AG04449 (cell line): ENCODE measurements around the gene THEM5.
"Not testable (repeated sequence)": the region's sequence is repeated elsewhere in the genome, so short reads cannot be mapped to it uniquely, and the experiment has no call there.

Experiments used
- CTCF ChIA-PET: fragments of 350-600 bp; formaldehyde crosslinking; extraction: SDS; loops from one replicate; lab custom pipeline; 2021; ENCODE audit warnings: antibody characterized with exemption; lab: Yijun Ruan, JAX
- POLR2A ChIA-PET: fragments of 400-600, 350-600 bp; formaldehyde crosslinking; extraction: SDS; loops from one replicate; lab custom pipeline; 2020; ENCODE audit warnings: antibody characterized with exemption, inconsistent platforms; lab: Yijun Ruan, JAX
- DNase-seq: peaks from one replicate; pipeline ENCODE4 v3.0.0-alpha.2; 2010; ENCODE audit warnings: low read depth, low spot score
- H3K4me3 ChIP-seq: 2 replicates; pipeline ENCODE4 v1.5.1; 2011; ENCODE audit warnings: low read depth, mild to moderate bottlenecking, control low read depth, low read length
- TF ChIP-seq, protein P1 (sequence below): IDR thresholded peaks from one replicate; pipeline ENCODE4 v1.5.1; 2011; ENCODE audit warnings: mild to moderate bottlenecking, moderate library complexity, low read length, control low read depth, inconsistent platforms; ENCODE audit not compliant: insufficient read depth; ENCODE audit errors: missing control alignments

The THEM5 gene

DNA sequence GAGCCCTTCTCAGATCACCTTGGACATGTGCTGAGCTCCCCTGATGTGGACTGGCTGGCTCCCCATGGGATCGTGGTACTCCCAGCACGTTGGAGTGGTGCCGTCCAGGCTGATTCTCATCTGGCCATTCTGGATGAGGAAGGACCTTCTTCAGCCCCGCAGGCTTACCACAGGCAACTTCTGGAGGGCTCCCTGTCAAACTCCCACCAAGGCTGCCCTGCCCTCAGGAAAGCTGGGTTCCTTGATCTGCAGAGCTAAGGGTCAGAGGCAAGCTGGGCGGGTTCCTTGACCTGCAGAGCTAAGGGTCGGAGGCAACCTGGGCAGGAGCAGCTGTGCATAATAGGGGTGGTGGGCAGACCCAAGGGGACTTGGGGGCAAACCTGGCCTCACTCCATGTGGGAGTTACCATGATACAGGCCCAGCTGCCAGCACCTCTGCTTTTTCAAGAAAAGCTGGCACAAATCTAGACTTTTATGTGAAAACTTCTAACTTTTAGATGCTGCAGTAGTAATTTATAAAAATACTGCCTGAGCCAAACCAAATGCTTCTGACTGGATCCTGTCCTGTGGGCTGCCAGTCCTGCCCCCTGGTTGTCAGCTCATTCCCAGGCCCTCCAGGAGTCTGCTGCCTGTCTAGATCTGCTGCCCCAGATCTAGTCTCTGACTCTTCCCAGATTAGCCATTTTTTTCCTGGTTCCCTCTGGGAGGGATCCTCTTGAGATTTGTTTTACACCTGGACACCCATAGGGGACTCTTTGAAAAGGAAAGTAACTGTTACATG, 5.6 kb upstream of the THEM5 start:
- no peak overlapping the region for H3K4me3 ChIP-seq
- no peak for DNase-seq
- ChIA-PET CTCF (interaction anchor here (0.9 to 1.5 kb wide), 3 partner anchors 13 to 166 kb away, joined by 3 to 4 read pairs (median 4); no protein-coding TSS in a partner anchor), POLR2A (no interaction called here)
- TF ChIP-seq, protein P1, sequence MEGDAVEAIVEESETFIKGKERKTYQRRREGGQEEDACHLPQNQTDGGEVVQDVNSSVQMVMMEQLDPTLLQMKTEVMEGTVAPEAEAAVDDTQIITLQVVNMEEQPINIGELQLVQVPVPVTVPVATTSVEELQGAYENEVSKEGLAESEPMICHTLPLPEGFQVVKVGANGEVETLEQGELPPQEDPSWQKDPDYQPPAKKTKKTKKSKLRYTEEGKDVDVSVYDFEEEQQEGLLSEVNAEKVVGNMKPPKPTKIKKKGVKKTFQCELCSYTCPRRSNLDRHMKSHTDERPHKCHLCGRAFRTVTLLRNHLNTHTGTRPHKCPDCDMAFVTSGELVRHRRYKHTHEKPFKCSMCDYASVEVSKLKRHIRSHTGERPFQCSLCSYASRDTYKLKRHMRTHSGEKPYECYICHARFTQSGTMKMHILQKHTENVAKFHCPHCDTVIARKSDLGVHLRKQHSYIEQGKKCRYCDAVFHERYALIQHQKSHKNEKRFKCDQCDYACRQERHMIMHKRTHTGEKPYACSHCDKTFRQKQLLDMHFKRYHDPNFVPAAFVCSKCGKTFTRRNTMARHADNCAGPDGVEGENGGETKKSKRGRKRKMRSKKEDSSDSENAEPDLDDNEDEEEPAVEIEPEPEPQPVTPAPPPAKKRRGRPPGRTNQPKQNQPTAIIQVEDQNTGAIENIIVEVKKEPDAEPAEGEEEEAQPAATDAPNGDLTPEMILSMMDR: no peak

DNA sequence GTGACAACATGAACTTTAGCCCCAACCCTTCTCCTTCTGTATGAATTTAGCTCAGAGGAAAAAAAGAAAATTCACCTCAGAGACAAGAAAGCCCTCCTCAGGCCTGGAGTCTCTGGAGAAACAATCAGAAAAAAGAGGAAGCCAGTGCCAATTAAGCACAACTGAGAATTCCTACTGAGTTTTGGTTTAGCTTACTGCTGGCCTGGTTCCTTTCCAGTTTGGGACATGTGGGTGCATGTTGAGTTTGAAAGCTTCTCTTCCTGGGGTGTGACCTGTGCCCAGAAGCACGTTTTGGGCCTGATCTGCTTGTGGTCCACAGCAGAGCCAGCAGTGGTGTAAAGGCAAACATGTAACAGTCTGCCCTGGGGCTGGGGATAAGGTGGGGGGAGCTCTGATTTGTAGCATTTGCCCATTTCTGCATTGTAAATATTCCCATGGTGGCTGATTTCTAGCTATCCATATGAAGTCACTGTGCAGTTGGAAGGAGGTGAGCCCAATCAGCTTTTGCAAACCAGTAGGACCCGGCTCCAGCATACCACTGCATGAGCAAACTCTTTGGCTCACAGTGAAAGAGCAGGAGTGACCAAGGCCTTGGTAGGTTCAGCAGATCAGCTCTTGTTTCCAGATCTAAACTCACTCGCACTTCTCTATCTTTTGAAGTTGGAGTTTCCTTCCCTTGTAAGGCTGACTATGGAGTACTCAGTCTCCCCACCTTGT, 4.7 kb upstream of the THEM5 start:
- H3K4me3 ChIP-seq: no peak overlapping the region
- ChIA-PET CTCF (interaction anchor here (1.5 kb wide), 2 partner anchors 22 to 144 kb away, joined by 3 to 4 read pairs; no protein-coding TSS in a partner anchor), POLR2A (no interaction called here)
- DNase-seq: no peak
- TF ChIP-seq, protein P1: no peak

DNA sequence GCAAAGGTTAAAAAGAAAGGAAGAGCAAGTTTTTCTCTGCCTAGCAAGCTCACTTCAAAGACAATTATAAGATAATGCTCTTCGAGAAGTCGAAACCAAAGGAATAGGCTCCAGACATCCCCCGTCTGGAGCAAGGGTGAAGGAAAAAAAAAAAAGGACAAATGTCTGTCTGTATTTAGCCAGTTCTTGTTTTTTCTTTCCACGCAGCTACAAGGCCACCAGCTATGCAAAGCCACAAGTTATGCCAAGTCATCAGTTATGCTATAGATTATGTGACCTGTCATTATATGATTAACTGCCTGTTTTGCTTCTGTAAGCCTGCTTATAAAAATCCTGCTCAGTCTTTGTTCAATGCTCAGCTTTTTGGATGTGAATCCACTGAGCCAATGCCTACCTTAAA, 2.4 kb upstream of the THEM5 start:
- CTCF ChIA-PET: no interaction called here
- TF ChIP-seq, protein P1: no peak
- H3K4me3 ChIP-seq: no peak overlapping the region
- no peak for DNase-seq
- POLR2A ChIA-PET: no interaction called here

DNA sequence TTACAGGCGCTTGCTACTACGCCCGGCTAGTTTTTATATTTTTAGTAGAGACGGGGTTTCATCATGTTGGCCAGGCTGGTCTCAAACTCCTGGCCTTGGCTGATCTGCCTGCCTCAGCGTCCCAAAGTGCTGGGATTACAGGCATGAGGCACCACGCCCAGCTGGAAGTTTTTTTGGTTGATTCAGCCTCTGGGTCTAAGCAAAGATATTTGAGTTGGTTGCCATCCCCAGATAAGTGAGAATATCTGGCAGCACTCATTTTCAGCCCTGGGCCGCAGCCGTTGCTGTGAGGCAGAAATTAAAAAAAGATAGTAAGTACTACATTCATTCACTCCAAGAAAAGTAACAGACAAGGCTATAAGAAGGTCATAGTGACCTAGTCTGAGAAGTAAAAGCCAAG, 2.0 kb upstream of the THEM5 start:
- H3K4me3 ChIP-seq, DNase-seq, POLR2A ChIA-PET, CTCF ChIA-PET: not testable (repeated sequence)

DNA sequence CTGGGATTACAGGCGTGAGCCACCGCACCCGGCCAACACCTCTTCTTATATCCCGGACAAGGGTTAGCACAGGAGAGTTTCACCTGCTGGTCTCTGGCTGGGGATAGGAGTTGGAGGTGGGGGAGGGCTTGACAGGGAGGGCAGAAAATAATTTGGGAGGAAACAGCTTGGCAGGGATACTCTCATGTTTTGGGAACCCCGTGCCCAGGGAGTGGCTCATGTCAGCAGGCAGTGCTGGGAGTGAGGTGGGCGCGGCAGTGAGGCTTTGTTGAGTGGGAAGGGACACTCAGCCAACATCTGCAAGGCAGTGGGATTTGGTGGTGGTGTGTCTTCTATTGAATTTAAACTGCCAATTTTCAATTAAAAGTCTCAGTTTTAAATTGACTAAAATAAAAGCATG, 1.1 kb upstream of the THEM5 start:
- POLR2A ChIA-PET: no interaction called here
- no peak for DNase-seq
- CTCF ChIA-PET: no interaction called here
- no peak overlapping the region for H3K4me3 ChIP-seq
- TF ChIP-seq, protein P1: no peak

DNA sequence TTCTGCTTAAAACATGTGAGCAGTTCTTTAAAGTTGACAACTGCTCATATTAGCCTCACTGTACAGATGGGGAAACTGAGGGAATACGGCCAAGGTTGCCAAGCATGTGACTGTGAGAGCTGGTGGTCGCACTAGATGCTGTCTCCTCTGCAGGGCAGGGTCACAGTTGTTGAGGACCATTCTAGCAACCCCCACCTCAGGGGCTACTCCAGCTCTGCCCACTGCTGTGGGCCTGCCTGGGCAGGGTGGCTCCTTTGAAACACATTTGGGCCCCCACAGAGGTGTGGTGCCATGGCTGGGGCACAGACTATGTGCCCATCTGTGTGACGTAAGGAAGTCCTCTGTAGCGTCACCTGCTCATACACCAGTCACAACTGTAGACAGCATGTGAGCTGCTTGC, 779 bp downstream of the THEM5 start:
- CTCF ChIA-PET: no interaction called here
- POLR2A ChIA-PET: no interaction called here
- H3K4me3 ChIP-seq: no peak overlapping the region
- TF ChIP-seq, protein P1: no peak
- no peak for DNase-seq

DNA sequence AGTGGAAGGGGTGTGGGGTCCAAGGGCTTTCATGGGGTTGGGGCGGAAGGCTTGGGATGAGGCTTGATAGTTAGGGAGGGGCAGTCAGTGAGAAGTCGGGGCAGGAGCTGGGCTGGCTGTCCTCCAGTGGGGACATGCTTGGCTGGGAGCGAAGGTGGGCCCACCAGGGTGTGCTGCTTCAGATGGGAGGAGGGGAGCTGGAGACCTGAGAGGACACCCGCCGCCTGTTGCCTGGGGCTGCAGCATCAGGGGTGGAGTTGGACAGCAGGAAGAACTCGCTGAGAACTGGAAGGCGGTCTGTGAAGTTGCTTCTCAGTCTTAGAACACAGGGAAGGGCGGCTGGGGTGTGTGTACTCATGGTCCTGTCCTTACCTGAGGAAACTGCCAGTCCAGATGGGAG, 1.6 kb downstream of the THEM5 start:
- ChIA-PET POLR2A (no interaction called here), CTCF (no interaction called here)
- TF ChIP-seq, protein P1: no peak
- no peak overlapping the region for H3K4me3 ChIP-seq
- no peak for DNase-seq
